ENCODE results near the gene CEBPZ. TPM values are rescaled to one million over a fixed set of nuclear protein-coding genes. Genes with fewer than 3 reads are reported as not detected.

CEBPZ gene
- total and polyA plus RNA-seq, 4 donors, result 15.7 to 25.6 (median 19.9) TPM

DNA sequence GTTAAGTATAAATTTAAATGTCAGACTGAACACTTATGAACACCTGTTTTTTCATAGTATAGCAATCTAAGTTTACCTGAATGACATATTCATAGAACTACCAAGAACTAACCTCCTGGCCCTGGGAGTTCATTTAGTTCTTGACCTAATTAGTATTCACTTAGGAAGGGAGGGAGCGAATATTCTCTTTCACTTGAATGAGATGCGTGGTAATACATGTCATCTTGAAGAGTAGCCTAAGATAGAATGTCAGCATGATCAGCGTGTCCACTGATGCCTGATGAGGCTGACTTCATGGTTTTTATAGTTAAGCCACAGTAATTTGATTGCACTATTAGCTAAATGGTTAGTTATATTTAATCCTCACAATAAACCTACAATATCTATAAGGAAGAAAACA, 13.4 kb upstream of the CEBPZ start:
- H3K4me1 ChIP-seq (ENCODE audit: control insufficient read depth in 4 of 4, insufficient read depth in 4 of 4, low read length in 3 of 4), result no peaks in the 10 kb centered on the region
- peaks cover 5 to 55% (median 43%) of the 10 kb centered on the region in 4 donors for H3K36me3 ChIP-seq (ENCODE audit: control insufficient read depth in 4 of 4, insufficient read depth in 3 of 4, low read depth in 1 of 4, low read length in 3 of 4)
- H3K9ac ChIP-seq (ENCODE audit: low read depth in 1 of 2, low read length in 2 of 2), result no peak overlapping the region
- no peaks in the 10 kb centered on the region for H3K9me3 ChIP-seq (ENCODE audit: control insufficient read depth in 4 of 4, low read length in 3 of 4)
- no peak for DNase-seq (ENCODE audit: low spot score)
- 98% methylated on average over 3 of the region's 3 CpGs for WGBS
- H3K27ac ChIP-seq (ENCODE audit: low read depth in 1 of 2, low read length in 2 of 2), result no peak overlapping the region
- H3K27me3 ChIP-seq (ENCODE audit: control insufficient read depth in 4 of 4, insufficient read depth in 4 of 4, low read length in 3 of 4), result no peaks in the 10 kb centered on the region
- no peak overlapping the region for H3K4me3 ChIP-seq (ENCODE audit: low read depth in 1 of 3, low read length in 3 of 3)
- TF ChIP-seq HNF4G (IDR thresholded peaks at IDR 0.05), result no peak
- TF ChIP-seq RAD21 (IDR thresholded peaks at IDR 0.05), result no peak
- TF ChIP-seq HNF4A (conservative IDR thresholded peaks at IDR 0.05), result no peak
- no peak for TF ChIP-seq CTCF (IDR thresholded peaks at IDR 0.05; ENCODE audit: low read depth, low read length, missing input control)
- no peak for TF ChIP-seq YY1 (IDR thresholded peaks at IDR 0.05)
- no peak for TF ChIP-seq SP1 (IDR thresholded peaks at IDR 0.05)
- no peak for TF ChIP-seq FOXA2 (IDR thresholded peaks at IDR 0.05)

- WGBS, result 79% methylated on average over 4 of the region's 4 CpGs
- Histone ChIP-seq H3K36me3 (ENCODE audit: control insufficient read depth in 4 of 4, insufficient read depth in 3 of 4, low read depth in 1 of 4, low read length in 3 of 4) (peaks cover 5 to 60% (median 44%) of the 10 kb centered on the region in 4 donors), H3K9me3 (ENCODE audit: control insufficient read depth in 4 of 4, low read length in 3 of 4) (no peaks in the 10 kb centered on the region), H3K27ac (ENCODE audit: low read depth in 1 of 2, low read length in 2 of 2) (no peak overlapping the region), H3K4me1 (ENCODE audit: control insufficient read depth in 4 of 4, insufficient read depth in 4 of 4, low read length in 3 of 4) (no peaks in the 10 kb centered on the region), H3K4me3 (ENCODE audit: low read depth in 1 of 3, low read length in 3 of 3) (no peak overlapping the region), H3K9ac (ENCODE audit: low read depth in 1 of 2, low read length in 2 of 2) (no peak overlapping the region), H3K27me3 (ENCODE audit: control insufficient read depth in 4 of 4, insufficient read depth in 4 of 4, low read length in 3 of 4) (no peaks in the 10 kb centered on the region)
- no peak for DNase-seq (ENCODE audit: low spot score)
- TF ChIP-seq HNF4A (conservative IDR thresholded peaks at IDR 0.05) (no peak), RAD21 (IDR thresholded peaks at IDR 0.05) (no peak), RXRA (IDR thresholded peaks at IDR 0.05) (no peak), ATF3 (IDR thresholded peaks at IDR 0.05) (no peak), SP1 (IDR thresholded peaks at IDR 0.05) (no peak), JUND (IDR thresholded peaks at IDR 0.05) (no peak), TAF1 (conservative IDR thresholded peaks at IDR 0.05) (no peak), REST (IDR thresholded peaks at IDR 0.05) (no peak), HNF4G (IDR thresholded peaks at IDR 0.05) (no peak), CTCF (IDR thresholded peaks at IDR 0.05; ENCODE audit: low read depth, low read length, missing input control) (no peak), NR2F2 (IDR thresholded peaks at IDR 0.05) (no peak), MAX (IDR thresholded peaks at IDR 0.05) (no peak), YY1 (IDR thresholded peaks at IDR 0.05) (no peak), GABPA (IDR thresholded peaks at IDR 0.05 in 1 of 2, conservative IDR thresholded peaks at IDR 0.05 in 1 of 2) (no peak), FOXA1 (IDR thresholded peaks at IDR 0.05) (no peak)
Measured at GRCh38 chr2:37244017-37244416, 12.6 kb upstream of the CEBPZ start.

Data from liver (tissue), 9 donors.